HCT116 (cell line): ENCODE measurements around the gene SMARCD1. TPM values are rescaled to one million over a fixed set of nuclear protein-coding genes. Genes with fewer than 3 reads are reported as not detected.

Experiments used
- ATAC-seq: fragments of 200-7000 bp; cut with Tn5 transposase; 2 replicates; pipeline ENCODE4 v1.9.1; 2020; ENCODE audit warnings: mild to moderate bottlenecking, moderate library complexity
- BruUV-seq: library from RNA; stranded (reverse); fragments of 400-500 nt; replicated peaks from 2 replicates; lab custom pipeline; 2021; lab: Mats Ljungman, UMichigan
- CTCF ChIA-PET: fragments of 300-600 bp; sonication (Branson Sonifier 250); formaldehyde crosslinking; loops from one replicate; lab custom pipeline; 2021; ENCODE audit warnings: antibody characterized with exemption; lab: Charles Lee
- POLR2A ChIA-PET: fragments of 300-600, 350-600 bp; sonication (Branson Sonifier 250); formaldehyde crosslinking; loops from one replicate; lab custom pipeline; 2021; ENCODE audit warnings: antibody characterized with exemption; lab: Charles Lee
- RAD21 ChIA-PET, 2 experiments: fragments of 300-600 bp; sonication (Branson Sonifier 250); formaldehyde crosslinking; loops; one replicate each; lab custom pipeline; 2023; ENCODE audit warnings: low total read pairs in 2 of 2; ENCODE audit not compliant: uncharacterized antibody in 2 of 2, unreplicated experiment in 2 of 2, low non-redundant PET in 1 of 2; lab: Charles Lee
- DNase-seq: peaks from one replicate; pipeline ENCODE4 v3.0.0-alpha.2; 2010; ENCODE audit warnings: low read depth, low spot score
- H2AFZ ChIP-seq: fragments of 200-600 bp; shearing (Covaris generic), sonication (generic); 2 replicates; pipeline ENCODE4 v1.6.1; 2017; ENCODE audit warnings: low read depth, mixed run types, mixed read lengths, antibody characterized with exemption, low read length; ENCODE audit not compliant: poor library complexity, severe bottlenecking
- H3K27ac ChIP-seq: 2 replicates; pipeline ENCODE4 v1.5.1; 2012; ENCODE audit warnings: low read depth, low read length
- H3K27me3 ChIP-seq: fragments of 200-600 bp; sonication (generic); 2 replicates; pipeline ENCODE4 v1.6.1; 2016; ENCODE audit warnings: mixed run types, low read length, mixed read lengths; ENCODE audit not compliant: insufficient read depth
- H3K36me3 ChIP-seq, 2 experiments: fragments of 200-500 bp in 1 of 2; fragments of 200-600 bp in 1 of 2; sonication (Bioruptor generic) in 1 of 2; sonication (generic) in 1 of 2; 2 replicates each; pipeline versions ENCODE4 v1.5.1 to v1.6.1; 2014 to 2016; ENCODE audit warnings: low read length in 2 of 2, inconsistent platforms in 1 of 2, mixed read lengths in 1 of 2, mixed run types in 1 of 2; ENCODE audit not compliant: insufficient read depth in 2 of 2, control insufficient read depth in 1 of 2
- H3K4me1 ChIP-seq, 2 experiments: fragments of 200-600 bp in 1 of 2; sonication (generic) in 1 of 2; 2 replicates each; pipeline versions ENCODE4 v1.5.1 to v1.6.1; 2012 to 2017; ENCODE audit warnings: low read length in 2 of 2, inconsistent platforms in 1 of 2, mild to moderate bottlenecking in 1 of 2, mixed read lengths in 1 of 2, mixed run types in 1 of 2, moderate library complexity in 1 of 2; ENCODE audit not compliant: insufficient read depth in 2 of 2, control insufficient read depth in 1 of 2
- H3K4me2 ChIP-seq: fragments of 200-600 bp; sonication (generic); 2 replicates; pipeline ENCODE4 v1.6.1; 2017; ENCODE audit warnings: mixed run types, low read length, mixed read lengths
- H3K4me3 ChIP-seq, 2 experiments: fragments of 200-600 bp in 1 of 2; sonication (generic) in 1 of 2; replicated peaks in 1 of 2; 2 replicates each; pipeline ENCODE4 v1.5.1; 2011 to 2016; ENCODE audit warnings: low read length in 2 of 2, control low read depth in 1 of 2, low read depth in 1 of 2, mild to moderate bottlenecking in 1 of 2, mixed read lengths in 1 of 2, mixed run types in 1 of 2
- H3K79me2 ChIP-seq: fragments of 200-600 bp; sonication (generic); 2 replicates; pipeline ENCODE4 v1.6.1; 2017; ENCODE audit warnings: mild to moderate bottlenecking, mixed run types, low read length, moderate library complexity, mixed read lengths; ENCODE audit not compliant: insufficient read depth
- H3K9ac ChIP-seq: fragments of 200-600 bp; sonication (generic); 2 replicates; pipeline ENCODE4 v1.6.1; 2016; ENCODE audit warnings: low read length, mixed read lengths
- H3K9me2 ChIP-seq: fragments of 200-600 bp; sonication (generic), shearing (Covaris generic); 2 replicates; pipeline ENCODE4 v1.6.1; 2017; ENCODE audit warnings: mixed run types, mild to moderate bottlenecking, moderate library complexity; ENCODE audit not compliant: insufficient read depth
- H3K9me3 ChIP-seq, 2 experiments: fragments of 200-500 bp in 1 of 2; fragments of 200-600 bp in 1 of 2; sonication (Bioruptor generic) in 1 of 2; sonication (generic) in 1 of 2; 2 replicates each; pipeline ENCODE4 v1.6.1; 2014 to 2017; ENCODE audit warnings: low read length in 2 of 2, mixed read lengths in 2 of 2, inconsistent platforms in 1 of 2, low read depth in 1 of 2, mild to moderate bottlenecking in 1 of 2, mixed run types in 1 of 2, moderate library complexity in 1 of 2; ENCODE audit not compliant: control insufficient read depth in 1 of 2, insufficient read depth in 1 of 2
- H4K20me1 ChIP-seq: fragments of 200-600 bp; sonication (generic), shearing (Covaris generic); 2 replicates; pipeline ENCODE4 v1.6.1; 2017; ENCODE audit warnings: mixed run types, mild to moderate bottlenecking, moderate library complexity; ENCODE audit not compliant: insufficient read depth
- CBX3 ChIP-seq: IDR thresholded peaks from 2 replicates; pipeline ENCODE4 v1.6.1; 2012; ENCODE audit warnings: low read depth
- CEBPB ChIP-seq: IDR thresholded peaks from 2 replicates; pipeline ENCODE4 v1.6.1; 2012; ENCODE audit warnings: low read depth
- EGR1 ChIP-seq: IDR thresholded peaks from 2 replicates; pipeline ENCODE4 v1.6.1; 2012; ENCODE audit warnings: low read depth
- ELF1 ChIP-seq: IDR thresholded peaks from 2 replicates; pipeline ENCODE4 v1.6.1; 2012; ENCODE audit warnings: low read depth, borderline replicate concordance
- EZH2 ChIP-seq: fragments of 200-600 bp; sonication (generic); IDR thresholded peaks from 2 replicates; pipeline ENCODE4 v1.6.1; 2017; ENCODE audit warnings: antibody characterized with exemption, mixed run types
- POLR2A ChIP-seq: IDR thresholded peaks from 2 replicates; pipeline ENCODE4 v1.7.0; 2011; ENCODE audit warnings: borderline replicate concordance; ENCODE audit not compliant: insufficient read depth, insufficient read length; ENCODE audit errors: extremely low read depth
- RAD21 ChIP-seq: IDR thresholded peaks from 2 replicates; pipeline ENCODE4 v1.6.1; 2012; ENCODE audit warnings: low read depth, mild to moderate bottlenecking
- SIN3A ChIP-seq: IDR thresholded peaks from 2 replicates; pipeline ENCODE4 v1.6.1; 2012; ENCODE audit warnings: low read depth
- YY1 ChIP-seq: IDR thresholded peaks from 2 replicates; pipeline ENCODE4 v1.6.1; 2011; ENCODE audit warnings: low read length, low read depth, moderate library complexity, mild to moderate bottlenecking; ENCODE audit not compliant: insufficient replicate concordance; ENCODE audit errors: extremely low read depth
- ZNF274 ChIP-seq: fragments of 200-500 bp; sonication (Bioruptor generic); IDR thresholded peaks from 2 replicates; pipeline ENCODE4 v1.6.1; 2014; ENCODE audit warnings: mild to moderate bottlenecking, low read depth, low read length, inconsistent platforms
- intact Hi-C: fragments of 100-400 bp; cut with micrococcal nuclease; formaldehyde crosslinking; loops from 2 replicates; pipeline ENCODE4 v1.10.0; 2022
- total RNA-seq: library from RNA; stranded (reverse); gene quantifications from one replicate; pipeline ENCODE4 v1.2.1, GENCODE V29; 2021; ENCODE audit not compliant: unreplicated experiment
- TF ChIP-seq, protein P1 (sequence below): IDR thresholded peaks from 2 replicates; pipeline ENCODE4 v1.6.1; 2011; ENCODE audit warnings: mild to moderate bottlenecking, low read length, moderate library complexity; ENCODE audit not compliant: insufficient replicate concordance; ENCODE audit errors: extremely low read depth
- TF ChIP-seq, protein P2 (sequence below): IDR thresholded peaks from 2 replicates; pipeline ENCODE4 v1.6.1; 2012; ENCODE audit warnings: low read depth
- TF ChIP-seq, protein P3 (sequence below): IDR thresholded peaks from 2 replicates; pipeline ENCODE4 v1.6.1; 2012
- TF ChIP-seq, protein P4 (sequence below): IDR thresholded peaks from 2 replicates; pipeline ENCODE4 v1.6.1; 2012

The SMARCD1 gene
- total RNA-seq, 1 experiment from 2014 or later, result 64.8 TPM

DNA sequence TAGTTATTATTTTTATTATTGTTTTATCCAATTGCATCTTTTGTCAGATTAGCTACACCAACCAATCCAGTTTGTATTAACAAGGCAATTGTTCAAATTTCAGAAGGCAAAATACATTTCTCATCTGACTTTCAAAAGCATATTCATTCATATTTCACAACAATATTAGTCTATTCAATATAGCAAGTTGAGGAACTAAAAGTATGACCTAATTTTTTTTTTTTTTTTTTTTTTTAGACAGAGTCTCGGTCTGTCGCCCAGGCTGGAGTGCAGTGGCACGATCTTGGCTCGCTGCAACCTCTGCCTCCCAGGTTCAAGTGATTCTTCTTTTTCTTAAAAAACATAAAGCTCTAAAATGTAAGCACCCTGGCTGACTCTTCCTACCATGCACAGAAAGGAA lies 44.1 kb downstream of the SMARCD1 start:
- no peak overlapping the region for H3K4me2 ChIP-seq
- no peak overlapping the region for H3K27ac ChIP-seq
- no peak overlapping the region for H3K4me3 ChIP-seq
- no peaks in the 10 kb centered on the region for H4K20me1 ChIP-seq
- TF ChIP-seq YY1, result no peak
- no peak for TF ChIP-seq POLR2A
- TF ChIP-seq RAD21, result no peak
- no peaks in the 10 kb centered on the region for H3K27me3 ChIP-seq
- intact Hi-C loops, result no loop called here
- ATAC-seq, result no peak
- H3K9ac ChIP-seq, result no peak overlapping the region
- H2AFZ ChIP-seq, result no peak overlapping the region
- POLR2A ChIA-PET, result no interaction called here
- no peaks in the 10 kb centered on the region for H3K79me2 ChIP-seq
- RAD21 ChIA-PET, result no interaction called here
- no peaks in the 10 kb centered on the region for H3K9me2 ChIP-seq
- no peaks in the 10 kb centered on the region for H3K4me1 ChIP-seq
- no peaks in the 10 kb centered on the region for H3K9me3 ChIP-seq
- BruUV-seq, result no TSS peak
- DNase-seq, result no peak
- CTCF ChIA-PET, result no interaction called here
- H3K36me3 ChIP-seq, result peaks cover 22 to 23% of the 10 kb centered on the region in 2 experiments

DNA sequence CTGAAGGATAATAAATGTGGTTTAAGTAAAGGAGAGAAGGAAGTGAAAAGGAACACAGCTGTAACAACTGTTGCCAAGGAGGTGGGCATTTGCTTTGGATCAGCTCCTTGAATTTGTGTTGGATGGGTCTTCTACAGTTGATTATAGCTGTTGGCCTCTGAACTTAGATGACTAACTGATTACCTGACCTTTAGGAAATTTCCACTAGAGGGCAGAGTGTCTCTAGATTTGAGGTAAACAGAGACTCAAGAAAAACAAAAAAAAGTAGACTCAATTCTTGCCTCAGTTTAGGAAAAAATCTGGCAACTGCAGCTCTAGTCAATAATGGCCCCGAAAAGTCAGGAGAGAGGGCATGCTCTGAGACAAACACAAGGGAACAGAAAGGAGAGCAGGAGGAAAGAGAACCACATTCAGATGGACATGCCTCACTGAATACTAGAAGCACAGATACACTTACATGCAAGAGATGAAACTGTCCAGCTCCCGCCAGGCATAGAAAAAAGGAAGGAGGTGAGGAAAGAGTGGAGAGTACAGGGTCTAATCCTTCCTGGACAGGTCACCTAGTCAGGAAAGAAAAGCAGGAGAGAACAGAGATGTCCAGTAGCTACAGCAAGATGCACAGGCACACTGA lies 47.5 kb downstream of the SMARCD1 start:
- Histone ChIP-seq H3K4me2 (no peak overlapping the region), H3K9me3 (no peaks in the 10 kb centered on the region), H3K4me3 (no peak overlapping the region), H3K36me3 (peaks cover 34 to 35% of the 10 kb centered on the region in 2 experiments), H3K27ac (no peak overlapping the region), H3K79me2 (no peaks in the 10 kb centered on the region), H3K27me3 (no peaks in the 10 kb centered on the region), H3K9me2 (no peaks in the 10 kb centered on the region), H2AFZ (no peak overlapping the region), H4K20me1 (no peaks in the 10 kb centered on the region), H3K4me1 (no peaks in the 10 kb centered on the region), H3K9ac (no peak overlapping the region)
- no TSS peak for BruUV-seq
- no peak for ATAC-seq
- no peak for DNase-seq
- ChIA-PET POLR2A (no interaction called here), RAD21 (no interaction called here), CTCF (interaction anchor here (1.2 kb wide), 1 partner anchor 21 kb away, joined by 7 read pairs; the partner anchor contains the start of gene COX14)
- intact Hi-C loops, result no loop called here
- TF ChIP-seq, protein P1, sequence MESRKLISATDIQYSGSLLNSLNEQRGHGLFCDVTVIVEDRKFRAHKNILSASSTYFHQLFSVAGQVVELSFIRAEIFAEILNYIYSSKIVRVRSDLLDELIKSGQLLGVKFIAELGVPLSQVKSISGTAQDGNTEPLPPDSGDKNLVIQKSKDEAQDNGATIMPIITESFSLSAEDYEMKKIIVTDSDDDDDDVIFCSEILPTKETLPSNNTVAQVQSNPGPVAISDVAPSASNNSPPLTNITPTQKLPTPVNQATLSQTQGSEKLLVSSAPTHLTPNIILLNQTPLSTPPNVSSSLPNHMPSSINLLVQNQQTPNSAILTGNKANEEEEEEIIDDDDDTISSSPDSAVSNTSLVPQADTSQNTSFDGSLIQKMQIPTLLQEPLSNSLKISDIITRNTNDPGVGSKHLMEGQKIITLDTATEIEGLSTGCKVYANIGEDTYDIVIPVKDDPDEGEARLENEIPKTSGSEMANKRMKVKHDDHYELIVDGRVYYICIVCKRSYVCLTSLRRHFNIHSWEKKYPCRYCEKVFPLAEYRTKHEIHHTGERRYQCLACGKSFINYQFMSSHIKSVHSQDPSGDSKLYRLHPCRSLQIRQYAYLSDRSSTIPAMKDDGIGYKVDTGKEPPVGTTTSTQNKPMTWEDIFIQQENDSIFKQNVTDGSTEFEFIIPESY, result no peak
- TF ChIP-seq SIN3A (no peak), EZH2 (no peak), CBX3 (no peak), RAD21 (no peak), EGR1 (no peak), ELF1 (no peak), ZNF274 (no peak), YY1 (no peak), CEBPB (no peak)
- TF ChIP-seq, protein P2, sequence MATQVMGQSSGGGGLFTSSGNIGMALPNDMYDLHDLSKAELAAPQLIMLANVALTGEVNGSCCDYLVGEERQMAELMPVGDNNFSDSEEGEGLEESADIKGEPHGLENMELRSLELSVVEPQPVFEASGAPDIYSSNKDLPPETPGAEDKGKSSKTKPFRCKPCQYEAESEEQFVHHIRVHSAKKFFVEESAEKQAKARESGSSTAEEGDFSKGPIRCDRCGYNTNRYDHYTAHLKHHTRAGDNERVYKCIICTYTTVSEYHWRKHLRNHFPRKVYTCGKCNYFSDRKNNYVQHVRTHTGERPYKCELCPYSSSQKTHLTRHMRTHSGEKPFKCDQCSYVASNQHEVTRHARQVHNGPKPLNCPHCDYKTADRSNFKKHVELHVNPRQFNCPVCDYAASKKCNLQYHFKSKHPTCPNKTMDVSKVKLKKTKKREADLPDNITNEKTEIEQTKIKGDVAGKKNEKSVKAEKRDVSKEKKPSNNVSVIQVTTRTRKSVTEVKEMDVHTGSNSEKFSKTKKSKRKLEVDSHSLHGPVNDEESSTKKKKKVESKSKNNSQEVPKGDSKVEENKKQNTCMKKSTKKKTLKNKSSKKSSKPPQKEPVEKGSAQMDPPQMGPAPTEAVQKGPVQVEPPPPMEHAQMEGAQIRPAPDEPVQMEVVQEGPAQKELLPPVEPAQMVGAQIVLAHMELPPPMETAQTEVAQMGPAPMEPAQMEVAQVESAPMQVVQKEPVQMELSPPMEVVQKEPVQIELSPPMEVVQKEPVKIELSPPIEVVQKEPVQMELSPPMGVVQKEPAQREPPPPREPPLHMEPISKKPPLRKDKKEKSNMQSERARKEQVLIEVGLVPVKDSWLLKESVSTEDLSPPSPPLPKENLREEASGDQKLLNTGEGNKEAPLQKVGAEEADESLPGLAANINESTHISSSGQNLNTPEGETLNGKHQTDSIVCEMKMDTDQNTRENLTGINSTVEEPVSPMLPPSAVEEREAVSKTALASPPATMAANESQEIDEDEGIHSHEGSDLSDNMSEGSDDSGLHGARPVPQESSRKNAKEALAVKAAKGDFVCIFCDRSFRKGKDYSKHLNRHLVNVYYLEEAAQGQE, result no peak
- TF ChIP-seq, protein P3, sequence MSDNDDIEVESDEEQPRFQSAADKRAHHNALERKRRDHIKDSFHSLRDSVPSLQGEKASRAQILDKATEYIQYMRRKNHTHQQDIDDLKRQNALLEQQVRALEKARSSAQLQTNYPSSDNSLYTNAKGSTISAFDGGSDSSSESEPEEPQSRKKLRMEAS, result no peak
- TF ChIP-seq, protein P4, sequence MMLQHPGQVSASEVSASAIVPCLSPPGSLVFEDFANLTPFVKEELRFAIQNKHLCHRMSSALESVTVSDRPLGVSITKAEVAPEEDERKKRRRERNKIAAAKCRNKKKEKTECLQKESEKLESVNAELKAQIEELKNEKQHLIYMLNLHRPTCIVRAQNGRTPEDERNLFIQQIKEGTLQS, result no peak
